Progenitor cell of endocrine pancreas (in vitro differentiated cells): ENCODE results near the gene SV2B. TPM values are rescaled to one million over a fixed set of nuclear protein-coding genes. Genes with fewer than 3 reads are reported as not detected.
"Not testable (repeated sequence)": the region's sequence is repeated elsewhere in the genome, so short reads cannot be mapped to it uniquely, and the experiment has no call there.

ENCODE experiments used
- DNase-seq: peaks from one replicate; pipeline ENCODE4 v3.0.0; 2021; ENCODE audit warnings: low spot score; ENCODE audit not compliant: unreplicated experiment
- H3K27ac Mint-ChIP-seq: 2 replicates; pipeline ENCODE4 v1.8.0; 2021; ENCODE audit warnings: mild to moderate bottlenecking, moderate library complexity, mixed read lengths
- H3K27me3 Mint-ChIP-seq: 2 replicates; pipeline ENCODE4 v1.8.0; 2021; ENCODE audit warnings: mixed read lengths
- H3K36me3 Mint-ChIP-seq: 2 replicates; pipeline ENCODE4 v1.8.0; 2022; ENCODE audit warnings: mixed read lengths; ENCODE audit not compliant: insufficient read depth
- H3K4me1 Mint-ChIP-seq: 2 replicates; pipeline ENCODE4 v1.8.0; 2021; ENCODE audit warnings: low read depth, mixed read lengths
- H3K4me3 Mint-ChIP-seq: 2 replicates; pipeline ENCODE4 v1.8.0; 2021; ENCODE audit warnings: low read depth, mild to moderate bottlenecking, moderate library complexity, mixed read lengths
- H3K9me3 Mint-ChIP-seq: 2 replicates; pipeline ENCODE4 v1.8.0; 2021; ENCODE audit warnings: low read depth, mixed read lengths
- CTCF ChIP-seq: fragments of 200-600 bp; sonication (generic); IDR thresholded peaks from one replicate; pipeline ENCODE4 v1.5.0; 2021; ENCODE audit warnings: antibody characterized with exemption, mild to moderate bottlenecking; ENCODE audit not compliant: unreplicated experiment
- total RNA-seq: library from RNA; stranded (reverse); gene quantifications from 2 replicates; pipeline ENCODE4 v1.2.1, GENCODE V29; 2021

The SV2B gene
- total RNA-seq, 1 donor from 2014 or later: 19.9 TPM

GRCh38 chr15:91077029-91077428, 23.0 kb upstream of the SV2B start:
- H3K4me3 Mint-ChIP-seq: no peak overlapping the region
- H3K27me3 Mint-ChIP-seq: peaks cover 11% of the 10 kb centered on the region
- no peaks in the 10 kb centered on the region for H3K9me3 Mint-ChIP-seq
- H3K4me1 Mint-ChIP-seq: no peaks in the 10 kb centered on the region
- TF ChIP-seq CTCF: no peak
- no peak overlapping the region for H3K27ac Mint-ChIP-seq
- DNase-seq: no peak
- no peaks in the 10 kb centered on the region for H3K36me3 Mint-ChIP-seq

- H3K4me1 Mint-ChIP-seq, H3K36me3 Mint-ChIP-seq, DNase-seq, H3K27ac Mint-ChIP-seq, H3K9me3 Mint-ChIP-seq, H3K4me3 Mint-ChIP-seq: not testable (repeated sequence)
- H3K27me3 Mint-ChIP-seq: peaks cover 48% of the 10 kb centered on the region
Observed at GRCh38 chr15:91093866-91094265, 6.2 kb upstream of the SV2B start.

GRCh38 chr15:91098451-91098850, 1.6 kb upstream of the SV2B start:
- DNase-seq: no peak
- peaks cover 4% of the 10 kb centered on the region for H3K9me3 Mint-ChIP-seq
- TF ChIP-seq CTCF: no peak
- peaks cover 22% of the 10 kb centered on the region for H3K4me1 Mint-ChIP-seq
- peaks cover 79% of the 10 kb centered on the region for H3K27me3 Mint-ChIP-seq
- H3K27ac Mint-ChIP-seq: no peak overlapping the region
- H3K4me3 Mint-ChIP-seq: no peak overlapping the region
- peaks cover 3% of the 10 kb centered on the region for H3K36me3 Mint-ChIP-seq

- TF ChIP-seq CTCF: peak; percentile 36
- H3K27me3 Mint-ChIP-seq: peaks cover 79% of the 10 kb centered on the region
- no peak for DNase-seq
Observed at GRCh38 chr15:91099616-91099994, 452 bp upstream of the SV2B start.

GRCh38 chr15:91100814-91101607, 954 bp downstream of the SV2B start:
- Mint-ChIP-seq H3K27ac (no peak overlapping the region), H3K9me3 (no peaks in the 10 kb centered on the region), H3K27me3 (peaks cover 80% of the 10 kb centered on the region), H3K4me1 (peaks cover 27% of the 10 kb centered on the region), H3K36me3 (peaks cover 1% of the 10 kb centered on the region), H3K4me3 (peak overlapping the region; percentile 83)
- TF ChIP-seq CTCF: no peak
- DNase-seq: no peak

More at GRCh38 chr15:91099616-91099994, 452 bp upstream of the SV2B start:
- H3K4me1 Mint-ChIP-seq: peaks cover 27% of the 10 kb centered on the region
- peak overlapping the region; percentile 69 for H3K4me3 Mint-ChIP-seq
- no peaks in the 10 kb centered on the region for H3K9me3 Mint-ChIP-seq
- peaks cover 1% of the 10 kb centered on the region for H3K36me3 Mint-ChIP-seq
- peak overlapping the region; percentile 9 for H3K27ac Mint-ChIP-seq

- Mint-ChIP-seq H3K36me3 (peaks cover 1% of the 10 kb centered on the region), H3K4me1 (peaks cover 27% of the 10 kb centered on the region), H3K27me3 (peaks cover 79% of the 10 kb centered on the region), H3K4me3 (peak overlapping the region; percentile 83), H3K27ac (no peak overlapping the region), H3K9me3 (no peaks in the 10 kb centered on the region)
- no peak for DNase-seq
- TF ChIP-seq CTCF: no peak
Observed at GRCh38 chr15:91101608-91101920, 1.5 kb downstream of the SV2B start.
